GM21447 (cell line): ENCODE results near the gene MYBPH.

ENCODE experiments used
- ATAC-seq: cut with Tn5 transposase; IDR thresholded peaks from one replicate; pipeline ENCODE4 v1.9.1; 2021; ENCODE audit not compliant: unreplicated experiment

MYBPH gene

GRCh38 chr1:203150511-203151297 lies 24.9 kb downstream of the MYBPH start:
- ATAC-seq, result no peak

- no peak for ATAC-seq
Observed at GRCh38 chr1:203149188-203149840, 26.3 kb downstream of the MYBPH start.

GRCh38 chr1:203148579-203148978 lies 27.0 kb downstream of the MYBPH start:
- no peak for ATAC-seq

- no peak for ATAC-seq
Observed at GRCh38 chr1:203148127-203148526, 27.5 kb downstream of the MYBPH start.

- no peak for ATAC-seq
Observed at GRCh38 chr1:203147376-203147775, 28.2 kb downstream of the MYBPH start.

- ATAC-seq, result no peak
Observed at GRCh38 chr1:203146537-203146936, 29.1 kb downstream of the MYBPH start.

GRCh38 chr1:203146042-203146369 lies 29.6 kb downstream of the MYBPH start:
- ATAC-seq, result no peak

- ATAC-seq, result no peak
Observed at GRCh38 chr1:203145321-203146041, 30.1 kb downstream of the MYBPH start.

GRCh38 chr1:203144661-203145060 lies 31.0 kb downstream of the MYBPH start:
- no peak for ATAC-seq

- ATAC-seq, result no peak
Observed at GRCh38 chr1:203143641-203144040, 32.0 kb downstream of the MYBPH start.

GRCh38 chr1:203142684-203143408 lies 32.8 kb downstream of the MYBPH start:
- no peak for ATAC-seq

- no peak for ATAC-seq
Observed at GRCh38 chr1:203142124-203142523, 33.5 kb downstream of the MYBPH start.

- no peak for ATAC-seq
Observed at GRCh38 chr1:203140743-203141520, 34.7 kb downstream of the MYBPH start.

GRCh38 chr1:203139976-203140475 lies 35.6 kb downstream of the MYBPH start:
- no peak for ATAC-seq

- no peak for ATAC-seq
Observed at GRCh38 chr1:203138066-203138465, 37.6 kb downstream of the MYBPH start.

- ATAC-seq, result no peak
Observed at GRCh38 chr1:203137324-203137723, 38.3 kb downstream of the MYBPH start.

- no peak for ATAC-seq
Observed at GRCh38 chr1:203136409-203137042, 39.1 kb downstream of the MYBPH start.

- no peak for ATAC-seq
Observed at GRCh38 chr1:203135636-203136305, 39.9 kb downstream of the MYBPH start.

- ATAC-seq, result no peak
Observed at GRCh38 chr1:203133970-203134725, 41.5 kb downstream of the MYBPH start.
